Measurements from ENCODE around the gene NT5C3B. TPM values are rescaled to one million over a fixed set of nuclear protein-coding genes. Genes with fewer than 3 reads are reported as not detected.
"Not testable (repeated sequence)": the region's sequence is repeated elsewhere in the genome, so short reads cannot be mapped to it uniquely, and the experiment has no call there.

The NT5C3B gene
- total RNA-seq, result 64.7 and 74.5 TPM in 2 replicates

- peak; percentile 49 to 67 for DNase-seq (ENCODE audit: low read depth in 2 of 2)
Observed at GRCh38 chr17:41835800-41836549, at the start of gene NT5C3B. TSS of gene NT5C3B (minus strand) at chr17:41836232. CDS start at chr17:41836193, 39 bp downstream.

GRCh38 chr17:41885733-41886132, 49.7 kb upstream of the NT5C3B start:
- DNase-seq (ENCODE audit: low read depth in 2 of 2), result peak in 1 of 2 donors; percentile 26

- no peak for DNase-seq (ENCODE audit: low read depth in 2 of 2)
Observed at GRCh38 chr17:41882756-41883155, 46.7 kb upstream of the NT5C3B start.

- no peak for DNase-seq (ENCODE audit: low read depth in 2 of 2)
Observed at GRCh38 chr17:41880130-41880529, 44.1 kb upstream of the NT5C3B start.

- DNase-seq (ENCODE audit: low read depth in 2 of 2), result not testable (repeated sequence)
Observed at GRCh38 chr17:41874293-41874670, 38.2 kb upstream of the NT5C3B start.

DNA sequence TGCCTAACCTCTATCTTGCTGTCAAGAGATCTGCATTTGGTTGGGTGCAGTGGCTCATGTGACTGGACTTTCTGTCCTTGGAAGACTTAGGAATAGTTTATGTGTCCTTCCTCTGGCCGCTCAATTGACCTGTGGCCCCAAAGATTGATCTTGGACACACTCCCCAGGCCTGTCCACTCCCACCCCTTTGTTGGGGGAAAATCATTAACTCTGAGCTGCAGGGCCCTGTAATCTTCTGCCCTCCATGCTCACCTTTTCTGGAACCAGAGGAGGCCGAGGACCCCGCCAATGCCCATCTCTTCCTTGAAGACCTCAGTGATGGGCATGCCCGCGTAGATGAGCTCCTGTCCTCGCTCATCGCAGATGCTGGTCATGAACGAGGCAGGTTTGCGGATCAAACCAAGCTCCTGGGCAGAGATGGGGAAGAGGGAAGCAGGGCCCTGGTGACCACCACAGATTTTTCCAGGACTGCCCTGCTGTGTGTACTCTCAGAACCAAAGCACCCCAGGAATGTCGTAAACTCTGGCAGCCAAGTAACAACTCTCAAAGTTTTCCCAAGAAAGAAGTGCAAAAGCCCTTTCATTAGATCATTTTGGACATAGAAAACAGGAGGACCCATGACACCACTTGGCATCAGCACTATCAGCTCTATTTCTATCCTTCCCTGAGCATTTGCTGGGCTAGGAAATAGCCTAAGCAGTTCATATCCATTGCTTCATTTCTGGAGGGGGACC, 37.7 kb upstream of the NT5C3B start:
- DNase-seq (ENCODE audit: low read depth in 2 of 2), result no peak

GRCh38 chr17:41871789-41872188, 35.8 kb upstream of the NT5C3B start:
- no peak for DNase-seq (ENCODE audit: low read depth in 2 of 2)

DNA sequence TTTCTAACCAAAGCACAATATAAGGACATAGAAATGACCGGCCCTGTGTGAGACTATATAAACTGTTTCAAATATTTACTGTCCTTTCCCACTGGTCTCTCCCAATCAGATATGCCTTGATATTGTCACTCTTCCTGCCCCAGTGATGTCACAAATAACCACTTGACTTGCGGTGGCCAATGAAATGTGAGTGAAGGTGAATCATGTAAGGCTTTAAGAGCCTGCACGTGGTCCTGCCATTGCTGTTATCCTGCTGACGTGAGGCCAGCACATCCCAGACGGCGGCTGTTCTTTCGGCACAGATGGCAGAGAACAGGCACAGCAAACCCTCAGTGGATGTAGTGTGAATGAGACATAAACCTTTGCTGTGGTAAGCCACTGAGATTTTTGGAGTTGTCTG, 34.6 kb upstream of the NT5C3B start:
- peak in 1 of 2 donors; percentile 17 for DNase-seq (ENCODE audit: low read depth in 2 of 2)

DNA sequence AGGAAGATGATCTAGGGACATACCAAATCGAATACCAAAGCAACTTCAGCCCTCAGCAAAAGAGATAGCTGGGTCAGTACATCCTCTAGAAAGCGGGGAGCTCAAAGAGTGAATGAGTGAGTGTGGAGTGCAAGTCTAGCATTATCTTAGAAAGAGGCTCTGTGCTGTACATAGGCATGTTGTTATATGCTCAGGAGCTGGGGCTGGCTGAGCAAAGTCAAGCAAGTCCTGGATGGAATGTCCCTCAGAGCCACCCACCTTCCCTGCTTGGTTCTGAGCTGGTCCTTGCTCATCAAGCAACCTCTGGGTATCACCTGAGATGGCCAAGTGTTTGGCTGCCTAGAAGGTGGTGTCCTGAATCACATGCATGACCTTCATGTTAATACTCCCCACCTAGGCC, 34.1 kb upstream of the NT5C3B start:
- DNase-seq (ENCODE audit: low read depth in 2 of 2), result no peak

DNA sequence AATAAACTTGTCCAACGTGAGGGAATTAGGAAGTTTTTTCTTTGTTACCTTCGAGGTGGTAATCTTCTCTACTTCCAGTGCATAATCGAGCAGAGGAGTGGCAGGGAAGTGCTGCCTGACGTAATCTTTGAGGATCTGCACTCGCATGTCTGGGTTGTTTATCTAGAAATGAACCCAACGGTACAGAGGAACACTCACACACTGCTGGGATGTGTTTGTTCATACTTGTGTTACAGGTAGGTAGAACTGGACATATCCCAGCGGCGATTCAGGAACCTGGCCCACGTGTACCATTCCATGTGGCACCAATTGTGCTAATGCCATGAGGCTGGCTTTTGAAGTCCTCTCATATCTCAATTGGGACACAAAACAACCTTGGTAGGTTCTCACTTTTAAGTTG, 33.4 kb upstream of the NT5C3B start:
- DNase-seq (ENCODE audit: low read depth in 2 of 2), result no peak

DNA sequence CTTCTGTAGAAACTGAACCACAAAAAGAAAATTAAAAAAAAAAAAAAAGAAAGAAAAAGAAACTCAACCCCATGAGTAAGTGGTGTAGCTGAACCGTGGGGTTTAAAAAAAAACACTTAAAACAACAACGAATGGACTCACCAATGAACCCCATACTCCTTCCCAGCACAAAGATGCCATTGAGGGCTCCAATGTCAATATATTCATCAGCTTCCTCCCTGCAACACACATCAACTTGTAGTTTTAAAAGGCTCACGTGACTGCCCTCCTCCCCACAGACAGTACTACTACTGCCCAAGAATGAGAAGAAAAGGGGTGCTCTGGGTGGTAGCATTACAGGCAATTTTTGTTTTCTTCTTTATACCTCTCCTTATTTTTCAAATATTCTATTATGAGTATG, 32.5 kb upstream of the NT5C3B start:
- DNase-seq (ENCODE audit: low read depth in 2 of 2), result no peak

DNA sequence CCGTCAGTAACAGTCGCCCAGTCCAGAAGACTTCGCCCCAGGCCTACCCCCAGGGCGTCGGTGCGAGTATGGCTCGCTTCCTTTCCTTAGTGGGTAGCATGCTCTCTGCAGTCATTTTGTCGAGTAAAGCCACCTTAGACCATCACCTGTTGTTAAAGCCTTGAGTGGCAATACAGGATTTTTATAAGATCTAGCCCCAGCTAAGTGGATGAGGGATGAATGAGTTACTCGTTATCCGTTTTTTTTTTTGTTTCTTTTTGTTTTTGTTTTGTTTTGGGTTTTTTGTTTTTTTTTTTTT, 29.5 kb upstream of the NT5C3B start:
- no peak for DNase-seq (ENCODE audit: low read depth in 2 of 2)

GRCh38 chr17:41864836-41865595, 29.0 kb upstream of the NT5C3B start, which contains the start of gene KLHL11:
TSS of gene KLHL11 (minus strand) at chr17:41865423. CDS start at chr17:41865370, 53 bp downstream.
- DNase-seq (ENCODE audit: low read depth in 2 of 2), result peak; percentile 92

GRCh38 chr17:41864498-41864835, 28.4 kb upstream of the NT5C3B start:
- no peak for DNase-seq (ENCODE audit: low read depth in 2 of 2)

DNA sequence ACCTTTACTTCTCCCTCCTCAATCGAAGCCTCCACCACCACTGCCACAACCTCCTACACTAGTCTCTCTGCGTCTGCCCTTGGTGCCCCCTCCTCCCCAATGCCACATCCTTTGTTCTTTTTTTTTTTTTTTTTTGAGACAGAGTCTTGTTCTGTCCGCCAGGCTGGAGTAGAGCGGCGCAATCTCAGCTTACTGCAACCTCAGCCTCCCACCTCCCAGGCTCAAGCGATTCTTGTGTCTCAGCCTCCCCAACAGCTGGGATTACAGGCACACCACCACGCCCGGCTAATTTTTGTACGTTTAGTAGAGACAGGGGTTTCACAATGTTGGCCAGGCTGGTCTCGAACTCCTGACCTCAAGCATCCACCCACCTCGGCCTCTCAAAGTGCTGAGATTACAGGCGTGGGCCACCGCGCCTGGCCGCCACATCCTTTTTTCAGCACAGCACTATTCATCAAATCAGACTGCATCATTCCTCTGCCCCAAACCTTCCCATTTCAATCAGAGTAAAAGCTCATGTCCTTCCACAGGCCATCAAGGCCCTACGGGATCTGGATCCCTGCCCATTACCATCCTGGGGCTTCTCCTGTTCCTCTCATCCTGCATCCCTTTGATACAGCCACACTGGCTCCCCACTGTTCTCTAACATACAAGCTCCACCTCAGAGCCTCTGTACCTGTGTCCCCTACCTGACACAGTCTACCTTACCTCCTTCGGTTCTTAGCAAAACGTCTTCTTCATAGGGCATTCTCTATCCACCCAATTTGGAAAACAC, 27.2 kb upstream of the NT5C3B start:
- DNase-seq (ENCODE audit: low read depth in 2 of 2), result no peak

DNA sequence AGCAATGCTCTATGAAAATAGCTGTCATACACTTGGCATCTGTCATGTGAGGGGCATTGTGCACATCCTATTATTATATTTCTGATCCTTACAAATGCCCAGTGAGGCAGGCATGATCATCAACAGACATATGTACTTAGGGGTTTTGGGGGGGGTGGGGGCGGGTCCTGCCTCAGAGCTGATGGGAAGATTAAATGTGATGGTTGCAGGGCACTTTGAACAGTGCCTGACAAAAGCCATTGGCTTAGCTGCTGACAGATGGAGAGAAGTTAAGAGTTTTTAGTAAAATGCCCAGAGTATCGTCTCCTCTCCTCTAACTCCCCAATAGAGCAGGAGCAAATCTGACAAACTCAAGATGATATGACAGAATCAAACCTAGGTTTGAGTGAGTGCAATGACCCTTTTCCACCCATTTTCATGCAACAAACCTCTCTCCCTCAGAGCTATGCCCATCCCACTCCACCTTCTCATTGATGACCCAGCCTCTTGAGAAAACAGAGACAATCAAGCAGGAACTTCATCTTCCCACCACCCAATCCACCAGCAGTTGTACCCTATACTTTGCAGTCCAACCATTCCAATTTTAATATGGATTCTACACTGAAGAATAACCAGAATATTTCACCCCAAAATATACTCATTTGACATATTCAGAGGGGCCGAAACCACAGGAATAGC, 24.4 kb upstream of the NT5C3B start:
- no peak for DNase-seq (ENCODE audit: low read depth in 2 of 2)

DNA sequence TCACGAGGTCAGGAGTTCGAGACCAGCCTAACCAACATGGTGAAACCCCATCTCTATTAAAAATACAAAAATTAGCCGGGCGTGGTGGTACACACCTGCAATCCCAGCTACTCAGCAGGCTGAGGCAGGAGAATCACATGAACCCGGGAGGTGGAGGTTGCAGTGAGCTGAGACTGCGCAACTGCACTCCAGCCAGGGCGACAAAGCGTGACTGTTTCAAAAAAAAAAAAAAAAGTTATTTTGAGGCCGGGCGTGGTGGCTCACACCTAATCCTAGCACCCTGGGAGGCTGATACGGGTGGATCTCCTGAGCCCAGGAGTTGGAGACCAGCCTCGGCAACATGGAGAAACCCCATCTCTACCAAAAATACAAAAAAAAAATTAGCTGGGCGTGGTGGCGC, 15.3 kb upstream of the NT5C3B start:
- not testable (repeated sequence) for DNase-seq (ENCODE audit: low read depth in 2 of 2)

- no peak for DNase-seq (ENCODE audit: low read depth in 2 of 2)
Observed at GRCh38 chr17:41849251-41849990, 13.4 kb upstream of the NT5C3B start.

DNA sequence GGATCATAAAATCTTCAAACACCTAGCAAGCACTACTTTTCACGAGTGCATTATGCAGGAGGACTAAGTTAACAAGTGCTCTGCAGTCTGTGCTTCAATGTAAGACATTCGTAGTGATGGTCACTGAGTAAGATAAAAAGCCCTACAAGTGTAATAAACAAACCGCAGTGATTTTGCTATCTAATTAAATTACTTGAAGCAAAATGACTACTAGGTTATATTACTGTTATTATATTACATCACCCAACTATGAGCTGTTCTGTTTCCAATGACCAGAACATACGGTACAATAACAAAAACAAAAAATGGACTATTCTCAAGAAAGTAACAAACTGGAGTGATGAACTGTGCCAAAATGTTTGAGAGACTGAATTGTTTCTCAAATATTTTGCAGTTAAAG, 12.8 kb upstream of the NT5C3B start:
- DNase-seq (ENCODE audit: low read depth in 2 of 2), result no peak

DNA sequence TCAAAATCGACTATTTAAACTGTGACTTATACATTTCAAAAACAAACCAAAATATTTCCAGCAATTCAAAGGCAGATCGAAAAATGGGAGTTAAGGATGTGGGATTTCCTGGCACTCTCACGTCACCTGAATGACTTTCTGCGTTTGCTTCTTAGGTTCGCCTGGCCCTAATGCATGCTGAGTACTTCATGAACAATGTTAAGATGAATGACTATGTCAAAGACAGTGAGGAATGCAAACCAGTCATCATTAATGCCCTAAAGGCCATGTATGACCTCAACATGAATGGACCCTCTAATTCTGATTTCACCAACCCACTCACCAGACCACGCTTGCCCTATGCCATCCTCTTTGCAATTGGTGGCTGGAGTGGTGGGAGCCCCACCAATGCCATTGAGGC, 8.9 kb upstream of the NT5C3B start:
- no peak for DNase-seq (ENCODE audit: low read depth in 2 of 2)

Data from lung microvascular endothelial cell (primary cell).